GM21447 (cell line): ENCODE measurements around the gene RAI14.

Experiments
- ATAC-seq: cut with Tn5 transposase; IDR thresholded peaks from one replicate; pipeline ENCODE4 v1.9.1; 2021; ENCODE audit not compliant: unreplicated experiment

Gene RAI14

GRCh38 chr5:34844106-34844505, 188.0 kb downstream of the RAI14 start:
- ATAC-seq: no peak

GRCh38 chr5:34844999-34845398, 188.9 kb downstream of the RAI14 start:
- no peak for ATAC-seq

GRCh38 chr5:34847056-34847455, 190.9 kb downstream of the RAI14 start:
- ATAC-seq: no peak

GRCh38 chr5:34847552-34847951, 191.4 kb downstream of the RAI14 start:
- no peak for ATAC-seq

GRCh38 chr5:34848230-34848629, 192.1 kb downstream of the RAI14 start:
- no peak for ATAC-seq

GRCh38 chr5:34849253-34849652, 193.1 kb downstream of the RAI14 start:
- no peak for ATAC-seq

GRCh38 chr5:34854459-34855174, 198.5 kb downstream of the RAI14 start:
- ATAC-seq: peak; percentile 95

GRCh38 chr5:34857161-34857560, 201.0 kb downstream of the RAI14 start:
- ATAC-seq: no peak

GRCh38 chr5:34857894-34858293, 201.8 kb downstream of the RAI14 start:
- ATAC-seq: no peak

GRCh38 chr5:34858790-34859189, 202.7 kb downstream of the RAI14 start:
- ATAC-seq: no peak

- no peak for ATAC-seq
Measured at GRCh38 chr5:34859253-34859652, 203.1 kb downstream of the RAI14 start.

GRCh38 chr5:34863946-34864345, 207.8 kb downstream of the RAI14 start:
- ATAC-seq: no peak

GRCh38 chr5:34865091-34865490, 209.0 kb downstream of the RAI14 start:
- ATAC-seq: no peak

- ATAC-seq: no peak
Measured at GRCh38 chr5:34866989-34867471, 210.9 kb downstream of the RAI14 start.

GRCh38 chr5:34867660-34868059, 211.5 kb downstream of the RAI14 start:
- ATAC-seq: no peak

GRCh38 chr5:34868791-34869190, 212.7 kb downstream of the RAI14 start:
- ATAC-seq: no peak

- no peak for ATAC-seq
Measured at GRCh38 chr5:34869256-34869655, 213.1 kb downstream of the RAI14 start.

- no peak for ATAC-seq
Measured at GRCh38 chr5:34870382-34870781, 214.3 kb downstream of the RAI14 start.

GRCh38 chr5:34876275-34876674, 220.1 kb downstream of the RAI14 start:
- ATAC-seq: no peak

GRCh38 chr5:34881246-34881645, 225.1 kb downstream of the RAI14 start:
- ATAC-seq: no peak
